RWPE1 (cell line): ENCODE data around the gene FYN.

Source experiments
- CTCF ChIA-PET: fragments of 350-600 bp; sonication (Branson Sonifier 250); formaldehyde crosslinking; extraction: SDS; loops from one replicate; lab custom pipeline; 2021; lab: Yijun Ruan, JAX
- POLR2A ChIA-PET: fragments of 400-600 bp; formaldehyde crosslinking; extraction: SDS; loops from one replicate; lab custom pipeline; 2020; ENCODE audit warnings: antibody characterized with exemption; ENCODE audit not compliant: low non-redundant PET; lab: Yijun Ruan, JAX
- DNase-seq: peaks from one replicate; pipeline ENCODE4 v3.0.0; 2012; ENCODE audit warnings: low spot score
- H3K27ac ChIP-seq: fragments of 450-650 bp; 2 replicates; pipeline ENCODE4 v1.5.1; 2017
- TF ChIP-seq, protein P1 (sequence below): fragments of 450-650 bp; conservative IDR thresholded peaks from 2 replicates; pipeline ENCODE4 v1.5.1; 2017; ENCODE audit warnings: low read depth, mild to moderate bottlenecking

FYN gene

DNA sequence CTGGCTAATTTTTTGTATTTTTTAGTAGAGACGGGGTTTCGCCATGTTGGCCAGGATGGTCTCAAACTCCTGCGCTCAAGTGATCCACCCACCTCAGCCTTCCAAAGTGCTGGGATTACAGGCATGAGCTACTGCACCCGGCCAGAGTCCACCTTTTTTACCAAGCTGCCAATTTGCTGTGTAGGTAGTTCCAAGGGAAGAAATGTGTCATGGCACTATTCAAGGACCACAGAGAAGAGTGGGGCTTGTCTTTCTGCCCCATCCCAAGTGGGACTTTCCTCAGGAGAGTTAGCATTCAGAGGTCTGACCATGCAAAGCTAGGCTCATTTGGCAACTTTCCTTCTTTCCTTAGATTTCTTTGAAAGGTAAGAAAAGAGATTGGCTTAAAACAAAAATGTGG lies 155.6 kb downstream of the FYN start:
- CTCF ChIA-PET = interaction anchor here (0.6 to 0.9 kb wide), 2 partner anchors 8 to 326 kb away, joined by 3 read pairs; no protein-coding TSS in a partner anchor
- DNase-seq = no peak
- TF ChIP-seq, protein P1, sequence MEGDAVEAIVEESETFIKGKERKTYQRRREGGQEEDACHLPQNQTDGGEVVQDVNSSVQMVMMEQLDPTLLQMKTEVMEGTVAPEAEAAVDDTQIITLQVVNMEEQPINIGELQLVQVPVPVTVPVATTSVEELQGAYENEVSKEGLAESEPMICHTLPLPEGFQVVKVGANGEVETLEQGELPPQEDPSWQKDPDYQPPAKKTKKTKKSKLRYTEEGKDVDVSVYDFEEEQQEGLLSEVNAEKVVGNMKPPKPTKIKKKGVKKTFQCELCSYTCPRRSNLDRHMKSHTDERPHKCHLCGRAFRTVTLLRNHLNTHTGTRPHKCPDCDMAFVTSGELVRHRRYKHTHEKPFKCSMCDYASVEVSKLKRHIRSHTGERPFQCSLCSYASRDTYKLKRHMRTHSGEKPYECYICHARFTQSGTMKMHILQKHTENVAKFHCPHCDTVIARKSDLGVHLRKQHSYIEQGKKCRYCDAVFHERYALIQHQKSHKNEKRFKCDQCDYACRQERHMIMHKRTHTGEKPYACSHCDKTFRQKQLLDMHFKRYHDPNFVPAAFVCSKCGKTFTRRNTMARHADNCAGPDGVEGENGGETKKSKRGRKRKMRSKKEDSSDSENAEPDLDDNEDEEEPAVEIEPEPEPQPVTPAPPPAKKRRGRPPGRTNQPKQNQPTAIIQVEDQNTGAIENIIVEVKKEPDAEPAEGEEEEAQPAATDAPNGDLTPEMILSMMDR = no peak
- POLR2A ChIA-PET = no interaction called here
- no peak overlapping the region for H3K27ac ChIP-seq

DNA sequence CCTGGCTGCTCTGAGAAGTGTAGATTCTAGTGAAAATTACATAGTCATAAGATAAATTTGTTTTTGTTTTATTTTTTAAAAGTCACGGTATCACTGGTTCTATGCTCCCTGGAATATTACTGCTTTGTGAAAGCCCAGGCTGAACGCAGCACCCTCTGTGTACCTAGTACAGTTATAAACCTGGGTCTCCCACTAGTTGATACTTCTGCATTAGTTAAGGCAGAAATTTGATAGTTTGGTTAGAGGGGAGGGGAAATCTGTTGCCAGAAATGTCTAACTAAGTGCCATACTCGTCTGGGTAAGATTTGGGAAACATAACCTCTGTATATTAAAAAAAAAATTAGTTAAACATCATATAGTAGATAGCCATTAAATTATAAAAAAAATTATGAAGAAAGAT lies 156.9 kb downstream of the FYN start:
- POLR2A ChIA-PET = no interaction called here

DNA sequence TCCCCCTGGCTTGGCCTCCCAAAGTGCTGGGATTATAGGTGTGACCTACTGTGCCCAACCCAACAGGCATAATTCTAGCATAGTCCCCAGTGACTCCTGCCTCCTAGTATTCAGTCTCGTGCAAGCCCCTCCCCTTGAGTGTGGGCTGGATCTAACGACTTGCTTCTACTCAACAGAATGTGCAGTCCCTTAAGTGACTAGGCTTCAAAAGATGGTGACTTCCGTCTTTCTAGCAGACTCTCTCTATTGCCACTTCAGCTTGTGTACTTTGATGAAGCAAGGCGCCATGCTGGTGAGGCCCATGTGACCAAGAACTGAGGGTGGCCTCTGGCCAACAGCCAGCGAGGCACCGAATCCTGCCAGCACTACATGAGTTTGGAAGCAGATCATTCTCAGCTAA lies 157.9 kb downstream of the FYN start:
- POLR2A ChIA-PET = no interaction called here
- CTCF ChIA-PET = no interaction called here
- TF ChIP-seq, protein P1 = no peak
- H3K27ac ChIP-seq = no peak overlapping the region
- DNase-seq = no peak

More for the DNA sequence above, 156.9 kb downstream of the FYN start:
- DNase-seq = no peak
- TF ChIP-seq, protein P1 = no peak
- CTCF ChIA-PET = no interaction called here
- no peak overlapping the region for H3K27ac ChIP-seq

DNA sequence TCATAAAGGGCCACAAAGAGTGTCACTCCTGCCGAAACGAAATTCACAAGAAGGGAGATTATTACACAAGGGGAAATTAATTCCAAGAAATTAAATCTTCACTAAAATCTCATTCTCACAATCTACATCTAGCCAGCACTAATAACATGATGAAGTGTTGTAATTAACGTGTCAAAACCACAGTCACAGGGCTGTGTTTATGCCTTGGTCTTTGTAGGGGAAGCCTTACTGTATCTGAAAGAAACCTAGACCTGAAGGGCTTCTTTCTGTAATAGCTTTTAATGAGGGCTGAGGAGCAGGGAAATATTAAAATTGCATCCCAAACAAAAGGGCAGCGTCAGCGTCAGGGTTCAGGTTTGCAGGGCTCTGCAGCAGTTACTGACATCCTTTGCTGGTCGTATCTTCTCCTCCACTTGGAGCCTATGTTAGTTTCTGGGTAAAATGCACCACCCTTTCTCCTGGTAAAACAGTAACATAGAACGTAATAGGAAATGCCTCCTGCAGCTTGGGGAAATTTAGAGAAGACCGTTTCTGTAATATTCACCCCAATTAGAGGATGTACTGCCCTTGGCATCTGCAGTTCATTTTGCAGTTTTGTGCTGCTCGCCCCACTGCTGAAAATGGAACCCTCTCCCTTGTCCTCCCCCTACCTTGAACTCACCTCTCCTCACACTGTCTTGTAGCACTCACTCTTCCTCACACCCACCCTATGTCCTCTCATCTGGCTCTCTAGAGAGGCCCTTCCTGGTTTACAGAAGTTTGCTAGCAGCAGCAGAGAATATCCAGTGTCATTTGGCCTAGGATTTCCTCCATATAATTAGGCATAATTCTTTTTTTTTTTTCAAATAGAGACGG lies 158.6 kb downstream of the FYN start:
- no peak for DNase-seq
- CTCF ChIA-PET = no interaction called here
- TF ChIP-seq, protein P1 = no peak
- no peak overlapping the region for H3K27ac ChIP-seq
- POLR2A ChIA-PET = no interaction called here

DNA sequence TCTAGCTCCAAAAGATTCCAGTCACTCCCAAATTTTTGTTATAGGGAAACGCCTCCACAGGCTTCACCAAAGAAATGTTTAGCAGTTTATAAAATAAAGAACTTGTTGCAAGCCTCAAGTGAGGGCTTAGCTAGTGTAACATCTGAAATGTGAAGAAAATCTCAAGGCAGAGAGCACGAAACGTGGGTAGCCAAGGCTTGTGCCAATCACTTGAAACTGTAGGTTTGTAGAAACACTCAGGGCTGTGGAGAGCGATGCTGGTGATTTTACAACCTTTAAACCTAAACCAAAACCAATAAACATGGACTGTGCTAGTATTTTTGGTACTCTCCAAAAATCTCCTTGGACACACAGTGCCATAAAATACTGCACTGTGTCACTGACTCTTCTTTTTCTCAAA lies 159.4 kb downstream of the FYN start:
- no peak for DNase-seq
- H3K27ac ChIP-seq = no peak overlapping the region
- TF ChIP-seq, protein P1 = no peak
- CTCF ChIA-PET = no interaction called here
- POLR2A ChIA-PET = no interaction called here

DNA sequence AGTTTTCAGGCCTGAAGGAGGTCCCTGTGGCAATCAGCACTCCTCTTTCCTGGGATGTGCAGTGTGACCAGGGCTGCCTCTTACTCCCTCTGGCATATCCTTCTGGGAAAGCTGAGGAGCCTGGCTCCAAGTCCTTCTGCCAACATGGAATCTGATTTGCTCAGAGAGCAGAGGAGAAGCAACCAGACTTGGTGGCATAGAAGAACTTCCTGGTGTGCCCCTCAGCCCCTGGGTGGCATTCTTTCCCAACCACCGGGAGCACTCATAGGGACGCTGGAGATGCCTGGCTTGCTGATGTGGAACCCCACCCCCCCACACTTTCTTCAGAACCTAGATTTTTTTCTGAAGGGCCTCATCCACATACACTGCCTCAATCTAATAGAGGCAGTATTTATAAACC lies 160.0 kb downstream of the FYN start:
- no peak for DNase-seq
- ChIA-PET CTCF (interaction anchor here (0.9 kb wide), 1 partner anchor 330 kb away, joined by 3 read pairs; no protein-coding TSS in a partner anchor), POLR2A (no interaction called here)

More for the DNA sequence above, 160.0 kb downstream of the FYN start:
- TF ChIP-seq, protein P1 = no peak
- H3K27ac ChIP-seq = no peak overlapping the region
